ENCODE data around the gene TM9SF1.

TM9SF1 gene

GRCh38 chr14:24195186-24196070 lies at the start of gene TM9SF1:
Gene TM9SF1, minus strand, starts transcription at chr14:24195441. Its CDS starts 422 bp downstream, at chr14:24195019.
- no peak for FAIRE-seq

- no peak for FAIRE-seq
Observed at GRCh38 chr14:24243336-24243836, 48.1 kb upstream of the TM9SF1 start.

- FAIRE-seq: no peak
Observed at GRCh38 chr14:24241829-24242443, 46.7 kb upstream of the TM9SF1 start.

GRCh38 chr14:24240110-24240918 lies 45.1 kb upstream of the TM9SF1 start:
- no peak for FAIRE-seq

GRCh38 chr14:24238527-24239037 lies 43.3 kb upstream of the TM9SF1 start:
- no peak for FAIRE-seq

DNA sequence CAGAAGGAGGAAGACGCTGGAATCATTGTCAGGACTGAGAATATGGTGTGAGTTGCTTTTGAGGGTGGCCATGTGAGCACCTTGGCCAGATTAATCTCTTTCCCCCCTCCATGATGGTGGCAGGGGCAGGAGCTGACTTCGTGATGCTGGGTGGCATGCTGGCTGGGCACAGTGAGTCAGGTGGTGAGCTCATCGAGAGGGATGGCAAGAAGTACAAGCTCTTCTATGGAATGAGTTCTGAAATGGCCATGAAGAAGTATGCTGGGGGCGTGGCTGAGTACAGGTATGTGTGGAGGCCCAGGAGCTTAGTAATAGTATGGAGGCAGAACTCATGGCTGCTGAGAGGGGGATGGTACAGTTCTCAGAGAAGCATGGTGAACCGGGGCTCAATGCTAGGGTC lies 42.9 kb upstream of the TM9SF1 start:
- FAIRE-seq: no peak

- no peak for FAIRE-seq
Observed at GRCh38 chr14:24237463-24237955, 42.3 kb upstream of the TM9SF1 start.

GRCh38 chr14:24236689-24237462 lies 41.6 kb upstream of the TM9SF1 start:
- no peak for FAIRE-seq

GRCh38 chr14:24235804-24236688 lies 40.8 kb upstream of the TM9SF1 start:
- FAIRE-seq: no peak

DNA sequence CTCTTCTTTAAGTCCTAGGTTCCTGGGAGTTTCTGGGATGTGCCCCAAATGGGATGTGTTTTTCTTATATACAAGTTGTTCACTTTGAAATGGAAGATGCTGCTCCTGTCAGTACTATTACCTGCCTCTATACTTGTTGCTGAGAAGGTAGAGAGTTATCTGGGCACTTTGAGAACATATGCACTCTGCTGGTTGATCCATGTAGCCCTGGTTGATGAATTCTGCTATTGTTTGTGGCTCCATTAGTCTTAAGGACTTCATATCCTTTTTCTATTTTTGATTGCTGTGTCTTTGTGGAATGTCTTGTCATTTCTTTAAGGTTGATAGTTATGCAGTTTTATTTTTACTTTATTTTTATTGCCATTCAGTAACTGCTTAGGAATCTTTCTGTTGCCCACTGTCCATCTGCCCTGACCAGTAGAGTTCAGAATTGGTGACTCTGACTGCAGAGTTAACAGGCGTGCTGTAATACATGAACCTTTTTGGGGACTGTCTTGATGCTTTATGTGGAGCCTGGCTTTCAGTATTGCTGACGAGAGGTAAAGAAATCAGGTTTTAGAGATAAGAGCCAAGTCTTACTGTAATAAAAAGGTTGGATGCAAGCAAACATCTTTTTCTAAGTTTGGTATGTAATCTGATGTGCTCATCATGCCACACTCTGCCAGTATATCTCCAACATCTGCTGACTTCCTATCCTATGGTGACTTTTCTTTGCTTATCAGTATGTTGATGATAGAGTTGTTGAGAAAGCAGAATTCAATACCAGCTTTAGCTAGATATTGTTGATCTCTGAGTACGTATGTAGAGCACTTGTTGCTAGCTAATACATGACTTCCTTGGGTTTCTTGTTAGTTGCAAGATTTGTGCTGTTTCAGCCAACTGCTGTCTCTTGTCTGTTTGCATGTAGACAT lies 39.1 kb upstream of the TM9SF1 start:
- no peak for FAIRE-seq

DNA sequence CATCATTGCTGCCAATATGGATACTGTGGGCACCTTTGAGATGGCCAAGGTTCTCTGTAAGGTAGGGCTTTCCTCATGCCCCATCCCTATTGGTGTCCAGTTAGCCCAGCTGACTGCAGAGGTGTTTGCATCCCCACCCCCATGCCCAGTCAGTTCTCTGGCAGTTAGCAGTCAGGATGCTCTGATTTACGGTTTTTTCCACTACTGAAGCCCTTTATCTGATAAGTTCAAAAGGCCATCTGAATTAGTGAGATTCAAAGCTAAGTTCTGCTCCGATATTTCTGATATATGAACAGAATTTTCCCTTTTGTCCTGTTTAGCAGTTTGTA lies 38.3 kb upstream of the TM9SF1 start:
- FAIRE-seq: no peak

- no peak for FAIRE-seq
Observed at GRCh38 chr14:24232645-24233537, 37.6 kb upstream of the TM9SF1 start, which contains the start of gene GMPR2. Gene GMPR2, plus strand, starts transcription at chr14:24232929. Its CDS starts 325 bp downstream, at chr14:24233254.

GRCh38 chr14:24232121-24232644 lies 36.9 kb upstream of the TM9SF1 start, which contains the start of gene NEDD8:
Gene NEDD8, minus strand, starts transcription at chr14:24232367. Its CDS starts 100 bp downstream, at chr14:24232267.
- no peak for FAIRE-seq

- FAIRE-seq: no peak
Observed at GRCh38 chr14:24231263-24232120, 36.3 kb upstream of the TM9SF1 start.

DNA sequence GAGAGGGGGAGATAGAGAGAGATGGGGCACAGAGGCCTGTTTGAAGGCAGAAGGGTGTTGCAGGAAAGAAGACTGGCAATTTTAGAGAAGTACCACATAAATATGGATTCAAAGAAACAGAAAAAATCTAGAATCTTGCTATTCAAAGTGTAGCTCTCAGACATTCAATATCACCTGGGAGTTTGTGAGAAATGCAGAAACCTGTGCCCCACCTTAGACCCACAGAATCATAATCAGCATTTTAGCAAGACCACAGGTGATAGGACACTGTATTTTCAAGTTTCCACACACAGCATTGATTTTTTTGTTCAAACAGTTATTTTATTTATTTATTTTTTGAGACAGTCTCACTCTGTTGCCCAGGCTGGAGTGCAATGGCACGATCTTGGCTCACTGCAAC lies 33.7 kb upstream of the TM9SF1 start:
- FAIRE-seq: no peak

- no peak for FAIRE-seq
Observed at GRCh38 chr14:24226473-24226872, 31.2 kb upstream of the TM9SF1 start.

DNA sequence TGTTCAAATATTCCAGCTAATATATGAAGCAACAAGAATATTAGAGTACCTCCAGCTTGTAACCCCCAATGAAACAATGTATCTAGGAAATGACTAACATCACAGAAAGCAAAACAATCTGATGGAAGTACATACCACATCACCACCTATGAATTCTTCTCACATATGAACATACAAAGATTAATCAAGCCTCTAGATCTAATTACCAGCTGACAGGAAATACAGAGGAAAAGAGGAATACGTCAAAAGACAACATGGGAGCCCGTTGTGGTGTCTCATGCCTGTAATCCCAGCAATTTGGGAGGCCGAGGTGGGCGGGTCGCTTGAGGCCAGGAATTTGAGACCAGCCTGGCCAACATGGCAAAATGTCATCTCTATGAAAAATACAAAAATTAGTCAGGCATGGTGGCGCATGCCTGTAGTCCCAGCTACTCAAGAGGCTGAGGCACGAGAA lies 29.4 kb upstream of the TM9SF1 start:
- no peak for FAIRE-seq

Measured in colon (tissue), 2 donors.